WI38 (cell line): ENCODE data around the gene ASCL5.

Experiments used
- H3K4me3 ChIP-seq: 2 replicates; pipeline ENCODE4 v1.5.1; 2011; ENCODE audit warnings: low read depth, mild to moderate bottlenecking, control low read depth, low read length
- TF ChIP-seq, protein P1 (sequence below): IDR thresholded peaks from 2 replicates; pipeline ENCODE4 v1.5.1; 2012; ENCODE audit warnings: low read depth, mild to moderate bottlenecking, control low read depth, low read length

The ASCL5 gene

DNA sequence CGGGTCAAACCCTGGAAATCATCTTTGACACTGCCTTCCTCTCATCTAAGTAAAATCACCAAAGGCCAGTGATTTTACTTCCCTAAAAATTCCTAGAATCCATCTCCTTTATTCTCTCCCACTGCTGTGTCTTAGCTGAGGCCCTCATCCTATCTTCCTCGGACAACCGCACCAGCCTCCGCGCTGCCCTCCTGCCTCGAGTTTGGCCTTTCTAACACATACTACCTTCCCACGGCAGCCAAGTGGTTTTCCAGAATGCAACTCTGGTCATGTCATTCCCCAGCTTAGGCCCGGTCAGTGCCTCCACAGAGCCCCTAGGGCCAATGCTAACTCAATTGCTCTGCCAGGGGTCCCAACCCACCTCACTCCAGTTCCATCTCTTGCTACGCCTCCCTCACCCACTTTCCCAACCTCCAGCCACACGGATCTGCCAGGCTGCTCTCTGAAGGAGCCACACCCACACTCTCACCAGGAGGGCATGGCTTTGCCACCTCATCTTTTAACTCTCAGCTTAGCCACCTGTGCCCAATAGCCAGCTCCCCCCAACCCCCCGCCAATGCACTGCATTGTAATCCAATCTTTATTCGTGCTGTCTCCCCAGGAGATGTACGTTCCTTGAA lies 20.5 kb upstream of the ASCL5 start:
- H3K4me3 ChIP-seq: no peak overlapping the region
- TF ChIP-seq, protein P1, sequence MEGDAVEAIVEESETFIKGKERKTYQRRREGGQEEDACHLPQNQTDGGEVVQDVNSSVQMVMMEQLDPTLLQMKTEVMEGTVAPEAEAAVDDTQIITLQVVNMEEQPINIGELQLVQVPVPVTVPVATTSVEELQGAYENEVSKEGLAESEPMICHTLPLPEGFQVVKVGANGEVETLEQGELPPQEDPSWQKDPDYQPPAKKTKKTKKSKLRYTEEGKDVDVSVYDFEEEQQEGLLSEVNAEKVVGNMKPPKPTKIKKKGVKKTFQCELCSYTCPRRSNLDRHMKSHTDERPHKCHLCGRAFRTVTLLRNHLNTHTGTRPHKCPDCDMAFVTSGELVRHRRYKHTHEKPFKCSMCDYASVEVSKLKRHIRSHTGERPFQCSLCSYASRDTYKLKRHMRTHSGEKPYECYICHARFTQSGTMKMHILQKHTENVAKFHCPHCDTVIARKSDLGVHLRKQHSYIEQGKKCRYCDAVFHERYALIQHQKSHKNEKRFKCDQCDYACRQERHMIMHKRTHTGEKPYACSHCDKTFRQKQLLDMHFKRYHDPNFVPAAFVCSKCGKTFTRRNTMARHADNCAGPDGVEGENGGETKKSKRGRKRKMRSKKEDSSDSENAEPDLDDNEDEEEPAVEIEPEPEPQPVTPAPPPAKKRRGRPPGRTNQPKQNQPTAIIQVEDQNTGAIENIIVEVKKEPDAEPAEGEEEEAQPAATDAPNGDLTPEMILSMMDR: no peak

DNA sequence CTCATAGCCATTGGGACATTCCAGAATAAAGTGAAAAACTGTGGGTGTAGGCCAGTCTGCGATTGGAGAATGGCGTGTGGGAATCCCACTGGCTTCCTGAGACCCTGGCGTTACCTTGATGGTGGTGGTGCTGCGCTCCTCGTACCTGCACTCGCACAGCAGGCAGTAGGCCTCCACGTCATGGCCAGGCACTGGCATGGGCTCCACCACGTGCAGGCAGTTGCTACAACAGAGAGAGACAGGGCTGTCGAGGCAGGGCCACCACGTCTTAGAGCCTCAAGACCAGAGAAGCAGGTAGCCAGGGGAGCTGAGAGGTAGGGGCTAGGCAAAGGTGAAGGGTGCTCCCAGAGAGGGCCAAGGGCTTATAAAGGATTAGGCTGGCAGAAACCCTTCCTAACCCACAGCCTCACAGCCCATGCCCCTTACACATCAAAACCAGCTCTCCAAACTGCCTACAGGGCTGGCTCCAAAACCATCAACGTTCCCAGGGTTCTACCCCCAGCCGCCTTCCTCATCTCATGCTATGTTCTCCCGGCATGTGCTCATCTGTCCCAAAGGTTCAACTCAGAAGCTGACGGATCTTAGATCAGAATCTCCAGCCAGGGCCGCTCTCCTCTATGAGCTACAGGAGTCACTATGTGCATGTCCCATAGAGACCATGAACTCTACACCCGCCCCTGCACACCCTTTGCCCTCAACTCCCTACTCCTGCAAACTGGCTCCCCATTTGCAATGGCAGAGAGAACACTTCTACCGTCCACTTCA lies 19.8 kb upstream of the ASCL5 start:
- TF ChIP-seq, protein P1: no peak

DNA sequence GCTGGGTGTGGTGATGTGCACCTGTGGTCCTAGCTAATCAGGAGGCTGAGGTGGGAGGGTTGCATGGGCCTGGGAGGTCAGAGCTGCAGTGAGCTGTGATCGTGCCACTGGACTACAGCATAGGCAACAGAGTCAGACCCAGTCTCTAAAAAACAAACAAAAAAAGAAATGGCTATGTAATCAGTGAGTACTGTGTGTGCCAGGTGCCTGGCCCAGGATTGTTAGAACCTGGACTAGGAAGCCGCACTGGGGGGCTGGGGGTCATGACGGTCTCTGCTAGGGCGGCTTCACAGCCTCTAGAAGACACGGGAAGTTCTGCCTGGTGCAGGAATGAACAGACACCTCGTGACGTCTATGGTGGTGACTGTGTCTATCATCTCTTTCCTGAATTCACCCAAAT lies 18.8 kb upstream of the ASCL5 start:
- H3K4me3 ChIP-seq: no peak overlapping the region
- TF ChIP-seq, protein P1: no peak

More for the DNA sequence above, 19.8 kb upstream of the ASCL5 start:
- H3K4me3 ChIP-seq: no peak overlapping the region

DNA sequence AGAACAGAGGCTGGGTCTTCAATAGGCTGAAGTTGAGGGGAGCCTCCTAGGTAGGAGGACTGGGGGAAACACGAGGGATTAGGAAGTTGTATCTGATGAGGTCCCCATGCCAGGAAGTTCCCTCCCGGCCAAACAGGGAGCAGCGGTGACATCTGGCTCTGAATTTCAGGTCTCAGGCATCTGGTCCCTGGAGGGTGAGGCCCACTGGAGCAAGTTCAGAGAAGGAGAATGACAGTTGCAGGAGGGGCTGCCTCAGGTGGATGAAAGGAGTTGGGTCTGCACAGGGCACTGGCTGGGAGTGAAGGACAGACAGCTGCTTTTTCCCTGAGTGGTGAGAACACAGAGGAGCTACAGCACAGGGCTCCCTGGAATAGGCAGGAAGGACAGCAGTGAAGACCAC lies 18.1 kb upstream of the ASCL5 start:
- TF ChIP-seq, protein P1: no peak
- H3K4me3 ChIP-seq: no peak overlapping the region

DNA sequence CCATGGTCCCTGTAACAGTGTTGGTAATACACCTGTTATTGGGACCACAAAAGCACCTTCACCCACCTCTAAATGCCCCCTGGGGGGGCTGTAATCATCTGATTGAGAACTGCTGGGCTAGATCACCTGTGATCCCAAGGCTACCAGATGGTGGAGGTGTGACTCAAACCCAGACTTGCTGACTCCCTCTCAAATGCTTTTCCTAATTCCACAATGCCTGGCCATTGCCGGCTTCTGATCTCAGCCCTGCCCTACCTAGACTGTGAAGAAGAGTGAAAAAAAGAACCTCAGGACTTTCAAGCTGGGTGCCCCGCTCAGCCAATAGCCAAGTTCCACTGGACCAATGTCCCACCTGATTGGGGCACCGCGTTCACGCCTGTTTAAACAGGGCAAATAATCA lies 17.7 kb upstream of the ASCL5 start:
- TF ChIP-seq, protein P1: no peak
- no peak overlapping the region for H3K4me3 ChIP-seq

DNA sequence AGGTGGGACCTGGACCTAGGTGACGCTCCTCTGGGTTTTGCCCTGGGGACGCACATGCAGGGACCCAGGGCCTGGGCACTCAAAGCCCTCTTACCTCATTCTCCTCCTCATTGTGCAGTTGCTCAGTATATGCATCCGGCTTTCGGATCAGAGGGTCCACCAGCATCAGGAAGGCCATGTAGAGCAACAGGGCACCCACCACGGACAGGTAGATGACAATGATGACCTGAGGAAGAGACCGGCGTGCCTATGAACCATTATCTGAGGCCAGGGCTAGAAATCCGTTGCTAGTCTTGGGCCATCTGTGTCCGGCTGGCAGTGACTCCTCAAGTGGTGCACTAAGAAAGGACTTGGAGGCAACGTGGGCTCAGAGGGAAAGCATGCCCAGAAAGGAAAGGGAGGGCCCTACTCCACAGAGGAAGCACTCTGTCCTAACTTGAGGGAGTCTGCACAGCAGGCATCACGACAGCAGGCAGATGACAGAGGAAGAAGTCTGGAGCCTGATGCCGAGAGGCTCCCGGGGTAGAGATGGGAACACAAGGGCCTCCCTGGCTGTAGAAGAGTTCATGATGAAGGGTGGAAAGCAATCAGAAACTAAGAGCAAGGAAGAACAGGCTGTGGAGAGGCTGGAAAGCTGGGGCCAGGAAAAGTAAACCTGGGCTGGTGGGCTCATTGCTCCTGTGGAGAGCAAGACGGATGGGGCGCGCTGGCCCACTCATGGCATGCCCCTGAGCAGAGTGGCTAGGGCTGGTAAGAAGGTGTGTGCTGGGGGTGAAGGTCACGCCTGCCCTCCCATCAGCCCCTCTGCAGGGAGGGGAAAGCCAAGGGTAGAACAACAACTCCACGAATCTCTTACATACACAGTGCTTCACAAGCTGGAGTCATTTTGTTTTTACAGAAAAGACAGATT lies 17.0 kb upstream of the ASCL5 start:
- no peak overlapping the region for H3K4me3 ChIP-seq
- TF ChIP-seq, protein P1: no peak
